H1 (cell line): Measurements from ENCODE around the gene BTF3L4. TPM values are rescaled to one million over a fixed set of nuclear protein-coding genes. Genes with fewer than 3 reads are reported as not detected.

Experiments used
- CTCF ChIA-PET: fragments of 300-600 bp; sonication (Branson Sonifier 250); formaldehyde crosslinking; loops from one replicate; lab custom pipeline; 2021; ENCODE audit not compliant: partially characterized antibody; lab: Charles Lee
- POLR2A ChIA-PET: fragments of 300-600 bp; sonication (Branson Sonifier 250); formaldehyde crosslinking; loops from one replicate; lab custom pipeline; 2021; ENCODE audit warnings: inconsistent platforms; ENCODE audit not compliant: partially characterized antibody; lab: Charles Lee
- DNase-seq, 2 experiments: peaks; one replicate each; pipeline versions ENCODE4 v3.0.0 to v3.0.0-alpha.2; 2010 to 2022; ENCODE audit warnings: low spot score in 2 of 2, low read depth in 1 of 2, mixed read lengths in 1 of 2
- FAIRE-seq: peaks from 2 replicates; lab custom pipeline; 2011; peaks lifted over from hg19 to GRCh38; lab: Jason Lieb, UNC
- H2AFZ ChIP-seq: 2 replicates; pipeline ENCODE4 v1.8.1; 2012; ENCODE audit warnings: low read length, inconsistent platforms
- H2AK5ac ChIP-seq: 2 replicates; pipeline ENCODE4 v1.6.1; 2013; ENCODE audit warnings: low read depth, low read length
- H2BK120ac ChIP-seq: replicated peaks from 2 replicates; pipeline ENCODE3; 2013; ENCODE audit warnings: low read depth, low read length, inconsistent platforms
- H2BK12ac ChIP-seq: 2 replicates; pipeline ENCODE4 v1.6.1; 2013; ENCODE audit warnings: low read depth, low read length
- H2BK15ac ChIP-seq: 2 replicates; pipeline ENCODE4 v1.6.1; 2013; ENCODE audit warnings: low read length
- H2BK20ac ChIP-seq: 2 replicates; pipeline ENCODE4 v1.6.1; 2013; ENCODE audit warnings: low read length
- H2BK5ac ChIP-seq: 2 replicates; pipeline ENCODE4 v1.6.1; 2013; ENCODE audit warnings: low read depth, low read length
- H3K14ac ChIP-seq: 2 replicates; pipeline ENCODE4 v1.6.1; 2013; ENCODE audit warnings: inconsistent platforms; ENCODE audit not compliant: insufficient read length
- H3K18ac ChIP-seq: 2 replicates; pipeline ENCODE4 v1.6.1; 2013; ENCODE audit warnings: low read length; ENCODE audit errors: extremely low read depth
- H3K23ac ChIP-seq: 2 replicates; pipeline ENCODE4 v1.6.1; 2013; ENCODE audit warnings: inconsistent platforms; ENCODE audit not compliant: insufficient read length
- H3K23me2 ChIP-seq: 2 replicates; pipeline ENCODE4 v1.6.1; 2013; ENCODE audit warnings: low read depth, low read length
- H3K27ac ChIP-seq: 2 replicates; pipeline ENCODE4 v1.6.1; 2011; ENCODE audit warnings: low read depth, low read length, inconsistent platforms
- H3K27me3 ChIP-seq, 4 experiments: replicated peaks in 1 of 4; 1 replicate in 1 of 4; 2 replicates in 3 of 4; pipeline versions ENCODE4 v1.6.1 to v1.8.1; 2011 to 2013; ENCODE audit warnings: low read length in 3 of 4, mild to moderate bottlenecking in 3 of 4, inconsistent platforms in 2 of 4, mixed read lengths in 2 of 4, moderate library complexity in 1 of 4; ENCODE audit not compliant: control insufficient read depth in 3 of 4, insufficient read depth in 3 of 4; ENCODE audit errors: extremely low read depth in 1 of 4
- H3K36me3 ChIP-seq, 4 experiments: 2 replicates each; pipeline versions ENCODE4 v1.6.1 to v1.8.1; 2011 to 2013; ENCODE audit warnings: mild to moderate bottlenecking in 4 of 4, low read length in 3 of 4, moderate library complexity in 2 of 4, control low read depth in 1 of 4, inconsistent platforms in 1 of 4; ENCODE audit not compliant: insufficient read depth in 4 of 4, control insufficient read depth in 2 of 4
- H3K4ac ChIP-seq: replicated peaks from 2 replicates; pipeline ENCODE3; 2013; ENCODE audit warnings: low read length, low read depth, mixed read lengths, inconsistent platforms; ENCODE audit not compliant: insufficient read length
- H3K4me1 ChIP-seq, 4 experiments: replicated peaks in 1 of 4; 1 replicate in 1 of 4; 2 replicates in 3 of 4; pipeline versions ENCODE4 v1.6.1 to v1.8.1; 2011 to 2013; ENCODE audit warnings: low read length in 3 of 4, inconsistent platforms in 2 of 4, mixed read lengths in 1 of 4; ENCODE audit not compliant: insufficient read depth in 4 of 4, control insufficient read depth in 3 of 4
- H3K4me2 ChIP-seq, 2 experiments: 2 replicates each; pipeline versions ENCODE4 v1.6.1 to v1.8.1; 2011 to 2013; ENCODE audit warnings: low read depth in 2 of 2, low read length in 2 of 2, control low read depth in 1 of 2, inconsistent platforms in 1 of 2, mild to moderate bottlenecking in 1 of 2; ENCODE audit not compliant: insufficient read depth in 1 of 2
- H3K4me3 ChIP-seq, 4 experiments: fragments of 200-600, 300-600 bp in 1 of 4; sonication (generic), shearing (Covaris generic), sonication (Bioruptor Twin) in 1 of 4; 2 replicates each; pipeline versions ENCODE4 v1.5.1 to v1.8.1; 2011 to 2016; ENCODE audit warnings: low read length in 4 of 4, low read depth in 3 of 4, control low read depth in 2 of 4, inconsistent platforms in 2 of 4, mild to moderate bottlenecking in 2 of 4, mixed read lengths in 1 of 4, moderate library complexity in 1 of 4; ENCODE audit not compliant: insufficient read depth in 2 of 4; ENCODE audit errors: extremely low read depth in 1 of 4
- H3K56ac ChIP-seq: replicated peaks from 2 replicates; pipeline ENCODE3; 2013; ENCODE audit warnings: low read depth, mild to moderate bottlenecking, mixed read lengths, low read length, inconsistent platforms; ENCODE audit not compliant: insufficient read length
- H3K79me1 ChIP-seq: 2 replicates; pipeline ENCODE4 v1.6.1; 2013; ENCODE audit warnings: low read depth, low read length, control low read depth
- H3K79me2 ChIP-seq, 2 experiments: 2 replicates each; pipeline versions ENCODE4 v1.6.1 to v1.8.1; 2012 to 2013; ENCODE audit warnings: low read length in 2 of 2, mild to moderate bottlenecking in 2 of 2, inconsistent platforms in 1 of 2; ENCODE audit not compliant: insufficient read depth in 2 of 2, control insufficient read depth in 1 of 2
- H3K9ac ChIP-seq, 4 experiments: replicated peaks in 1 of 4; 1 replicate in 1 of 4; 2 replicates in 3 of 4; pipeline versions ENCODE4 v1.6.1 to v1.8.1; 2011 to 2013; ENCODE audit warnings: low read depth in 3 of 4, low read length in 3 of 4, control low read depth in 2 of 4, mild to moderate bottlenecking in 2 of 4, moderate library complexity in 2 of 4, inconsistent platforms in 1 of 4; ENCODE audit errors: extremely low read depth in 1 of 4
- H3K9me3 ChIP-seq, 2 experiments: 2 replicates each; pipeline versions ENCODE4 v1.6.1 to v1.8.1; 2012 to 2013; ENCODE audit warnings: mild to moderate bottlenecking in 2 of 2, moderate library complexity in 2 of 2, control low read depth in 1 of 2, inconsistent platforms in 1 of 2, low read depth in 1 of 2, low read length in 1 of 2, mixed read lengths in 1 of 2; ENCODE audit not compliant: insufficient read depth in 2 of 2
- H4K20me1 ChIP-seq, 2 experiments: replicated peaks in 1 of 2; 2 replicates each; pipeline versions ENCODE3 to v1.8.1; 2011 to 2013; ENCODE audit warnings: inconsistent platforms in 2 of 2, low read length in 2 of 2, mild to moderate bottlenecking in 1 of 2; ENCODE audit not compliant: insufficient read depth in 2 of 2, control insufficient read depth in 1 of 2
- H4K5ac ChIP-seq: 2 replicates; pipeline ENCODE4 v1.6.1; 2013; ENCODE audit warnings: low read length, low read depth, mixed read lengths, inconsistent platforms; ENCODE audit not compliant: insufficient read length
- H4K8ac ChIP-seq: 2 replicates; pipeline ENCODE4 v1.8.0; 2013; ENCODE audit warnings: mild to moderate bottlenecking, moderate library complexity, low read length, inconsistent platforms; ENCODE audit not compliant: insufficient read depth; ENCODE audit errors: extremely low read depth
- H4K91ac ChIP-seq: replicated peaks from 2 replicates; pipeline ENCODE3; 2013; ENCODE audit warnings: low read length, mixed read lengths, inconsistent platforms; ENCODE audit not compliant: insufficient read length
- BACH1 ChIP-seq: IDR thresholded peaks from 2 replicates; pipeline ENCODE4 v1.6.1; 2012; ENCODE audit warnings: low read length, improper control_type of control experiment
- CBX5 ChIP-seq: fragments of 300-800, 300-1000 bp; sonication (generic); IDR thresholded peaks from 2 replicates; pipeline ENCODE4 v1.7.1; 2016; ENCODE audit warnings: antibody characterized with exemption, low read length, low read depth
- EP300 ChIP-seq, 2 experiments: IDR thresholded peaks; 1 replicate in 1 of 2; 2 replicates in 1 of 2; pipeline ENCODE4 v1.6.1; 2011 to 2012; ENCODE audit warnings: low read depth in 2 of 2, low read length in 2 of 2, mild to moderate bottlenecking in 2 of 2, borderline replicate concordance in 1 of 2, inconsistent platforms in 1 of 2, moderate library complexity in 1 of 2
- EZH2 ChIP-seq: fragments of 200-600 bp; sonication (generic); IDR thresholded peaks from 2 replicates; pipeline ENCODE4 v1.7.1; 2012; ENCODE audit warnings: low read depth, mild to moderate bottlenecking, moderate library complexity, low read length, inconsistent platforms; ENCODE audit not compliant: severe bottlenecking
- GABPA ChIP-seq: IDR thresholded peaks from 2 replicates; pipeline ENCODE4 v1.6.1; 2011; ENCODE audit warnings: mild to moderate bottlenecking, low read length, moderate library complexity, borderline replicate concordance; ENCODE audit not compliant: insufficient read depth
- MAFK ChIP-seq: IDR thresholded peaks from 2 replicates; pipeline ENCODE4 v1.6.1; 2012; ENCODE audit warnings: low read depth, mild to moderate bottlenecking, improper control_type of control experiment, low read length
- RFX5 ChIP-seq: IDR thresholded peaks from 2 replicates; pipeline ENCODE4 v1.6.1; 2011; ENCODE audit warnings: low read depth, low read length, improper control_type of control experiment, borderline replicate concordance
- SAP30 ChIP-seq: fragments of 300-600 bp; sonication (generic); IDR thresholded peaks from 2 replicates; pipeline ENCODE4 v1.7.1; 2012; ENCODE audit warnings: low read length, moderate library complexity, mild to moderate bottlenecking, inconsistent platforms; ENCODE audit not compliant: insufficient read depth, insufficient replicate concordance
- SP2 ChIP-seq: IDR thresholded peaks from 2 replicates; pipeline ENCODE4 v1.6.1; 2012; ENCODE audit warnings: mild to moderate bottlenecking, low read length, inconsistent platforms
- SP4 ChIP-seq: IDR thresholded peaks from 2 replicates; pipeline ENCODE4 v1.6.1; 2012; ENCODE audit warnings: low read length, inconsistent platforms
- TBP ChIP-seq: IDR thresholded peaks from 2 replicates; pipeline ENCODE4 v1.6.1; 2011; ENCODE audit warnings: low read depth, low read length, improper control_type of control experiment
- TCF12 ChIP-seq: IDR thresholded peaks from 2 replicates; pipeline ENCODE4 v1.6.1; 2011; ENCODE audit warnings: low read depth, mild to moderate bottlenecking, low read length
- YY1 ChIP-seq: IDR thresholded peaks from 2 replicates; pipeline ENCODE4 v1.6.1; 2011; ENCODE audit warnings: low read depth, mild to moderate bottlenecking, low read length
- ZNF274 ChIP-seq: IDR thresholded peaks from 2 replicates; pipeline ENCODE4 v1.7.0; 2012; ENCODE audit warnings: low read length, borderline replicate concordance; ENCODE audit errors: extremely low read depth
- polyA plus RNA-seq, 7 experiments: library from polyadenylated mRNA; depleted of rRNA in 3 of 7; stranded (reverse) in 5 of 7; unstranded in 2 of 7; fragments of >200 nt in 5 of 7; fragments of 200-250 nt in 2 of 7; gene quantifications; 1 replicate in 5 of 7; 2 replicates in 1 of 7; 4 replicates in 1 of 7; pipeline versions ENCODE4 v1.2.1 to v1.2.3, GENCODE V29; 2011 to 2013; ENCODE audit warnings: missing spikeins in 2 of 7, mixed read lengths in 2 of 7
- total RNA-seq: library from RNA; stranded (reverse); fragmentation: NEBNext Ultra II Directional; extraction: Animal tissue kit (Norgen Biotek cat#: 25700); gene quantifications from 2 replicates; pipeline ENCODE4 v1.2.1, GENCODE V29; 2021
- TF ChIP-seq, protein P1 (sequence below): IDR thresholded peaks from 2 replicates; pipeline ENCODE4 v1.6.1; 2012; ENCODE audit warnings: inconsistent platforms

BTF3L4 gene
- total and polyA plus RNA-seq, 2 of the 8 experiments (the other 6 are each of a cell fraction or from before 2014, with no cell fraction given): 76.1 to 98.3 TPM

DNA sequence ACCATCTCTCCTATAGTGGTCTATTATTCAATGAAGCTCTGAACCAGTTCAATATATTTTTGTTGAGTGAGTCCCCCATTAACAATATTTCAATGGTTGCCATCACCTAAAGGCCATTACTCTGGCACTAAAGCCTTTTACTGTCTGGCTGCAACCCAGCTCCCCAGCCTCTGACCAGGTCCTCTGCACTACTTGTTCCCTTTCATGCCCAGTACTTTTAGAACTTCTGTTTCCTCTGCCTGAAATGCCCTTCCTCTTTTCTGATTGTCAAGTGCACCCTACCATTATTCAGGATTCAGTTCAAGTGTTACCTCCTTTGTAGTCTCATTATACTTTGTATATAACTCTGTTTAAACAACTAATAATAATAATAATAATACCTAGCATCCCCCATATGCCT lies 55.4 kb downstream of the BTF3L4 start:
- CTCF ChIA-PET: interaction anchor here (1.2 to 1.8 kb wide), 5 partner anchors 12 to 237 kb away, joined by 3 to 6 read pairs (median 4); no protein-coding TSS in a partner anchor
- FAIRE-seq: no peak
- POLR2A ChIA-PET: no interaction called here

More for the DNA sequence above, 55.4 kb downstream of the BTF3L4 start:
- DNase-seq: no peak
- Histone ChIP-seq H3K23ac (no peak overlapping the region), H3K56ac (no peak overlapping the region), H3K27me3 (no peaks in the 10 kb centered on the region), H2BK5ac (no peak overlapping the region), H3K4me3 (no peak overlapping the region), H3K23me2 (no peaks in the 10 kb centered on the region), H3K4me2 (no peak overlapping the region), H2BK20ac (no peak overlapping the region), H3K36me3 (no peaks in the 10 kb centered on the region), H3K9ac (no peak overlapping the region), H3K79me2 (no peaks in the 10 kb centered on the region), H2AK5ac (no peak overlapping the region), H3K14ac (no peak overlapping the region), H3K4ac (no peak overlapping the region), H3K27ac (no peak overlapping the region), H4K91ac (no peak overlapping the region), H4K8ac (no peak overlapping the region), H3K9me3 (no peaks in the 10 kb centered on the region), H3K4me1 (no peaks in the 10 kb centered on the region), H4K5ac (no peak overlapping the region), H2BK15ac (no peak overlapping the region), H2AFZ (no peak overlapping the region; the same call in 1 of the 2 replicates), H2BK12ac (no peak overlapping the region), H2BK120ac (no peak overlapping the region), H4K20me1 (no peaks in the 10 kb centered on the region), H3K79me1 (no peaks in the 10 kb centered on the region), H3K18ac (no peak overlapping the region)
- no peak for TF ChIP-seq EZH2
- TF ChIP-seq, protein P1, sequence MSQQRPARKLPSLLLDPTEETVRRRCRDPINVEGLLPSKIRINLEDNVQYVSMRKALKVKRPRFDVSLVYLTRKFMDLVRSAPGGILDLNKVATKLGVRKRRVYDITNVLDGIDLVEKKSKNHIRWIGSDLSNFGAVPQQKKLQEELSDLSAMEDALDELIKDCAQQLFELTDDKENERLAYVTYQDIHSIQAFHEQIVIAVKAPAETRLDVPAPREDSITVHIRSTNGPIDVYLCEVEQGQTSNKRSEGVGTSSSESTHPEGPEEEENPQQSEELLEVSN: no peak
- TF ChIP-seq CBX5: no peak
- TF ChIP-seq ZNF274: no peak
- no peak for TF ChIP-seq TBP
- no peak for TF ChIP-seq SAP30
- no peak for TF ChIP-seq YY1
- TF ChIP-seq SP4: no peak
- TF ChIP-seq GABPA: no peak
- TF ChIP-seq SP2: no peak
- TF ChIP-seq RFX5: no peak
- no peak for TF ChIP-seq EP300 (IDR thresholded peaks at IDR 0.05; ENCODE audit: borderline replicate concordance in 1 of 2, low read depth in 2 of 2, low read length in 2 of 2)
- no peak for TF ChIP-seq BACH1
- TF ChIP-seq MAFK: no peak
- no peak for TF ChIP-seq TCF12
